ENCODE measurements around the gene GAS2L1.

The GAS2L1 gene

DNA sequence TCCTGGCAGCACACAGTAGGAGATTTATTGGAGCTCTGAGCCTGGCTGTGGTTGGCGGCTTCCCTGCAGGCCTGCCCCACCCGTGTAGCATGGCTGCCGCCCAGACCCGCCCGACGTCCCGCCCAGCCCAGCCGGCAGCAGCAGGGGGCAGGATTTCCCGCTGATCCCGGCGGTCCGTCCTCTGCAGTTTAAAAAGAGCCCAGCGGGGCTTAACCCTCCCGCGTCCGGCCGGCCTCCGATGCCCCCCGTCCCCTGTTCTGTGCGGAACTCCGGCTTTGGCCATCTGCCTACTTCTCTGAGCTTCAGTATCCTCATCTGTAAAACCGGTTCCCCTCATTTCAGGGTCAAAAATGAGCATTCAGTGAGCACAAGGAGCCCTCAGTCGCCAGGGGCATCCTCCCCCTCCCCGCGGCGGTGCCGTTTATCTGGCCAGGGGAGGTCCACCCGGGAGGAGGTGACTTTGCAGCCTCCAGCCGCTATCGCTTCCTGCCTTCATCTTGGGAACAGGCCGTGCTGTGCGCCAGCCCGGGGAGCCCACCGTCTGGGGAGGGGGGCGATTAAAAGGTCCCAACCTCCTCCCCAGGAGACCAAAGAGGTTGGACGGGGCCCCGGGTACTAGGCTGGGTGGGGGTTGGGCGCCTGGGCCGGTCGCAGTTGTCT lies at the start of gene GAS2L1:
GAS2L1 (plus strand) TSS at position 476 of the 660 bp plus-strand sequence. CDS start 1,456 bp downstream, outside the sequence.
- DNase-seq: peak; percentile 77

- DNase-seq: no peak
These were observed 48.7 kb upstream of the GAS2L1 start for GRCh38 chr22:29257751-29258181.

DNA sequence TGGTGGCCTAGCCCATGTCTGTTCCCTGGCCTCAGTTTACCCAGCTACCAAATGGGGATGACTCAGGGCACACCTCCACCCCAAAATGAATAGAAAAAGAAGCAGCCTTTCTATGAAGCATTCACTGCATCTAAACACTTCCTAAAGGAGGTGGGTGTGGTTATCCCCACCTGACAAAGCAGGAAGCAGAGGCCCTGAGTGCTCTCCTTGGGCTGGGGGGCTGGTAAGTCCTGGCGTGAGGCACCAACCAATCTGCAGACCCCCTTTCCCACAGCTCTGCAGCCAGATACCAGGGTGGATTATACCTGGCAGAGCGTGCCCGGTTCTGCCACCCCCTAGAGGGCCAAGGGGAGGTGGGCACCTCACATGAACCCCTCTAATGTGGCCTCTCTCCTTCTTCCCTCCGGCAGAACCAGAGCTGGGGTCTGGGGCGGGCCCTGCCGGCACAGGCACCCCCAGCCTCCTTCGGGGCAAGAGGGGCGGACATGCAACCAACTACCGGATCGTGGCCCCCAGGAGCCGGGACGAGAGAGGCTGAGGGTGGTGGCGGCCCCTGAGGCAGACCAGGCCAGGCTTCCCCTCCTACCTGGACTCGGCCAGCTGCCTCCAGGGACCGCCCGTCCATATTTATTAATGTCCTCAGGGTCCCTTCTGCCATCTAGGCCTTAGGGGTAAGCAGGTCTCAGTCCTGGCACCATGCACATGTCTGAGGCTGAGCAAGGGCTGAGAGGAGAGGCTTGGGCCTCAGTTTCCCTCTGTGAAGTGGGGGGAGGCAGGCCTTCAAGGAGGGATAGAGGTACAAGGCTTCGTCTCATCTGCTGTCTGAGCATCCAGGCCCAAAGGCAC lies 47.8 kb upstream of the GAS2L1 start:
- no peak for DNase-seq

DNA sequence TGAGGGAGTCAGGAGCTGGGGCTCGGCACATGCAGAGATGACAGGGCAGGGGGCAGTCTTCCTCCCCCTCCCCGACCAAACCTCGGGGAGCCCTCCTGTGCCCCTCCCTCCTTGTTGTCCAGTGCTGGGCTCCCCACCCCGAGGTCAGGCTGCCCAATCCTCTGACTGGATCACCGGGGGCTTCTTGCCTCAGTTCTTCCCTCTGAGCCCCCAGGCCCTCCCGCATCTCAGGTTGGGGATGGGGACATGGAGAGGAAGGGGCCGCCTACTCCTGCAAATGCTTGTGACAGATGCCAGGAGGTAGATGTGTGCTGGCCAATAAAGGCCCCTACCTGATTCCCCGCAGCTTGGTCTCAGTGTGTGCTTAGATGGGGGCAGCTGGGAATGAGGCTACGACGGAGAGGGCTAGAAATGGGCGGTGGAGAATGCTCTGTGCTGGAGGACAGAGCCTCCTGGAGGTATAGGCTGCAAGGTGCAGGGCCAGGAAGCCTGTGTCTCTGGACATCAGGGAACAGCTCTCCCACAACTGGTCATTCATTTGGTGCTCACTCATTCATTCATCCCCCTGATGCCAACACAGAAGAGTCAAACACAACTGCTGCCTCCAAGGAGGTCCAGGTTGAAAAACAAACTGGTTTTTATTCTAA lies 47.1 kb upstream of the GAS2L1 start:
- DNase-seq: no peak

GRCh38 chr22:29260031-29260560 lies 46.4 kb upstream of the GAS2L1 start:
- DNase-seq: no peak

- DNase-seq: no peak
These were observed 45.7 kb upstream of the GAS2L1 start for GRCh38 chr22:29260601-29261315.

- peak; percentile 60 for DNase-seq
These were observed 42.6 kb upstream of the GAS2L1 start for GRCh38 chr22:29263791-29264276.

GRCh38 chr22:29265305-29265704 lies 41.1 kb upstream of the GAS2L1 start:
- DNase-seq: peak; percentile 31

GRCh38 chr22:29265929-29266328 lies 40.5 kb upstream of the GAS2L1 start:
- peak; percentile 53 for DNase-seq

- DNase-seq: peak; percentile 60
These were observed 39.6 kb upstream of the GAS2L1 start for GRCh38 chr22:29266564-29267461.

- DNase-seq: no peak
These were observed 39.0 kb upstream of the GAS2L1 start for GRCh38 chr22:29267462-29267857.

DNA sequence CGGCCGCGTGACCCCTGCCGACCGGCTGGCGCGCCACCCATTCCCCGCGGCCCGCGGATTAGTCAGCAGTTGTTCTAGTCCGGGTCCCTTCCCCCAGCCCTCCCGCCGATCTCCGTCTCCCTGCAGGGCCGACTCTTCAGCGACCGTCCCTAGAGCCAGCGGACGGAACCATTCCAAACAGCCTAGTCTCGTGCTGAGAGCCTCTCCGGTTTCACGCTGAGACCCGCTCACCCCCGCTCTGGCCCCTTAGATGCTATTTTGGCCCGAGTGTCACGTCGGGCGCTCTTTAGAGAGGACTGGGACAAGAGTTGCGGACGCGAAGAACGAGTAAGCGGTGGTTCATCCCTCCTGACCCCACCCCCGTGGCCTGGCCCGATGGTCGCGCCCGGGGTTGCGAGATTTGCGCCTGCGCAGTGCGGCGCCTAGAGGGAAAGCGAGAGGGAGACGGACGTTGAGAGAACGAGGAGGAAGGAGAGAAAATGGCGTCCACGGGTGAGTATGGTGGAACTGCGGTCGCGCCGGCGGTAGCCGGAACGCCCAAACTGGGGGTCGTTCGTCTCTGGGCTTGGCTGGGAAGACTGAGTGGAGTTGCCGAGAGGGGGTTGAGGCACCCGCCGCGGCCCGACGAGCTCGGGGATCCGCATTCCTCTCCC lies 38.5 kb upstream of the GAS2L1 start, which contains the start of the genes EWSR1 and RHBDD3:
EWSR1 (plus strand) TSS at position 411 of the 653 bp plus-strand sequence; CDS start at position 480, 69 bp downstream.
RHBDD3 (minus strand) TSS at position 124 of the 653 bp plus-strand sequence. CDS start 2,355 bp downstream, outside the sequence.
- DNase-seq: peak; percentile 99

DNA sequence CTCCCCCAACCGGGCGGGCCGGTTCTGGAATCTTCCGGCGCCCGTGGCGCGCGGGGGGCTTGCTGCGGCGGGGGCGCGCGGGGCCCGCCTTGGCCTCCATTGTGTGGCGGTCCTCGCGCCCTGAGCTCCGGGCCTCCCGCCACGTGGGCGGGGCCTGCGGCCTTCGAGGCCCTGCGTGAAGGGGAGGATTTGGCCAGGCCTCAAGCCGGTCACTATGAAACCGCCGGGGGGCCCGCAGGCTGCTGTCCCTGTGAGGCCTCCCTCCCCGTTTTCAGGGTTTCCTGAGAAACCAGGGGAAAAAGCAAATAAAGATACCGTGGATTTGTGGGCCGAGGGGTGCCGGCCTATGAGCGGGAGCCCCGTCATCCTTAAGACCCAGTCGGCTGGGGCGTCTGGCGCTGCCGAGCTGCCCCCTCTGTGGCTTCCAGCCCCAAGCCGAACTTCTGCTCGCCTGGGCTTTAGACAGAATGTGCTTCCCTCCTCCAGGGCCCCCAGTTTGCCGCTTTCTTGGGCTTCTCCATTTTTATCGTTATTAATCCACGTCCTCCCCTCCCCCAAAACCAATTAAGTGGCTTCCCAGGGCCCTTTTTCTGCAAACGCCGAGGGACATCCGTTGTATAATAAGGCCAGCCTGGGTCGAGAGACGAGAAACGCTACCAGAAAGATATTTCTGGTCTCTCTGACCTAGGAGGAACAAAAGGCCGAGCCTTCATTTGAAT lies 37.8 kb upstream of the GAS2L1 start:
- DNase-seq: no peak

DNA sequence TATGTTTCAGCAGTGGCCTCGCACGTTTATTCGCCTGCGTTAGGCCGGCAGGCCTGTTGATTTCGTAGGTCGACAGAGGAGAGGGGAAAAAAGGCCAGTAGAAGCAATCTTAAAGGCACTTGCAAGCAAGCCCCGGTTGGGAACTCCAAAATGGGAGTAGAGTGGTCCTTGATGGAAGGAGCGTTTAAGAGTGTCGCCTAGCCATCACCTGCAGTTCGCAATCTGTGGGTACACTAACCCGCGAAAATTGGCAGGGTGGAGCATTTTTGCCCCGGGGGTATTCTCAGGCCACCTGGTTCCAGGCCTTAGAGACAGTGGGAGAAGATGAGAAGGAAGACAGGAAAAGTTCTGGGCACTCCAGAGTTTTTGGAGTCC lies 37.2 kb upstream of the GAS2L1 start:
- peak; percentile 62 for DNase-seq

- peak; percentile 61 for DNase-seq
These were observed 36.5 kb upstream of the GAS2L1 start for GRCh38 chr22:29269731-29270474.

GRCh38 chr22:29270475-29271271 lies 35.8 kb upstream of the GAS2L1 start:
- peak; percentile 52 for DNase-seq

GRCh38 chr22:29272624-29273023 lies 33.8 kb upstream of the GAS2L1 start:
- DNase-seq: peak; percentile 27

DNA sequence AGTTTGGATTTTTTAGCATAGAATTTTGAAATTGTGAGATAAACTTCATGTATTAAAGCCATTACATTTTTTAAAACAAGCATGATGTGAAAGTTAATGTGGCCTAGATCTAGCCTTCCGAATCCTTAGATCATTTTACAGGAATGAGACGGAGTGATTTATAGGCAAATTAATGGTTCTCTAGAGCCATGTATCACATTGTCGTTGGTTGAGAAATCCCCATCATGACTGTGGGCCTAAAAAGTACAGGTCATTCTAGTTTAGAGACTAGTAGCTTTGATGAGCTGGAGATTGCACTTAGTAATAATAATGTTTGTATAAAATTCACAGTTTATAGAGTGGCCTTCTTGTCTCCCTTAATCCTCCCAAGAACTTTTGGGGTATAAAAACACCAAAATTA lies 31.3 kb upstream of the GAS2L1 start:
- no peak for DNase-seq

Data from activated effector memory CD4-positive, alpha-beta T cell treated with anti-CD3 and anti-CD28 coated beads, Interleukin-2, amount 50 U/mL, for 16 hours (primary cell).